Right cardiac atrium (tissue), 5 donors: ENCODE measurements around the gene CRIM1. TPM values are rescaled to one million over a fixed set of nuclear protein-coding genes. Genes with fewer than 3 reads are reported as not detected.

Experiments
- ATAC-seq, 2 donors: fragments of 200-7000 bp; cut with Tn5 transposase; one replicate each; pipeline versions ENCODE4 v1.8.0 to v1.9.1; 2020; ENCODE audit warnings: moderate library complexity in 2 of 2, mild to moderate bottlenecking in 1 of 2
- DNase-seq, 3 donors: peaks; one replicate each; pipeline ENCODE4 v3.0.0-alpha.2; 2020
- H3K27ac ChIP-seq: one replicate; pipeline ENCODE4 v1.5.1; 2013; ENCODE audit warnings: mild to moderate bottlenecking, low read length, control low read depth, moderate library complexity
- H3K27me3 ChIP-seq: one replicate; pipeline ENCODE4 v1.6.1; 2013; ENCODE audit not compliant: control insufficient read depth, insufficient read depth
- H3K4me1 ChIP-seq: one replicate; pipeline ENCODE4 v1.6.1; 2013; ENCODE audit warnings: low read length; ENCODE audit not compliant: control insufficient read depth, insufficient read depth
- H3K4me3 ChIP-seq: one replicate; pipeline ENCODE4 v1.5.1; 2013; ENCODE audit warnings: low read length, control low read depth
- H3K9me3 ChIP-seq: one replicate; pipeline ENCODE4 v1.6.1; 2013; ENCODE audit warnings: low read length; ENCODE audit not compliant: control insufficient read depth
- WGBS: extraction: QIAGEN DNeasy Blood & Tissue Kit; methylation state at CpG from one replicate; pipeline ENCODE4 v1.1.7; 2013; 5-methylcytosine and 5-hydroxymethylcytosine counted together
- intact Hi-C, 4 donors: fragments of 100-400 bp; cut with DNase I; formaldehyde crosslinking; loops; one replicate each; pipeline versions ENCODE4 v1.11.0 to v1.14.0; 2022 to 2023
- polyA plus RNA-seq: library from polyadenylated mRNA; stranded (reverse); fragments of 200-250 nt; gene quantifications from one replicate; pipeline ENCODE4 v1.2.3, GENCODE V29; 2013
- total RNA-seq, 4 donors: library from RNA; stranded (reverse); fragmentation: NEBNext Ultra II Directional; extraction: Animal tissue kit (Norgen Biotek cat#: 25700); gene quantifications; one replicate each; pipeline ENCODE4 v1.2.1, GENCODE V29; 2021
- donor health status: healthy with polysubstance abuse.
- donor health status: DM: no; HTN: yes; CAD: no.
- donor health status: DM: no; HTN: no; CAD: no.
- donor health status: DM: no; HTN: yes; CAD: no; lungs with severe emphysema.
- donor health status: DM: yes; HTN: yes; CAD: no.

Gene CRIM1
- total and polyA plus RNA-seq, 5 donors, result 10.5 to 34.0 (median 27.7) TPM

DNA sequence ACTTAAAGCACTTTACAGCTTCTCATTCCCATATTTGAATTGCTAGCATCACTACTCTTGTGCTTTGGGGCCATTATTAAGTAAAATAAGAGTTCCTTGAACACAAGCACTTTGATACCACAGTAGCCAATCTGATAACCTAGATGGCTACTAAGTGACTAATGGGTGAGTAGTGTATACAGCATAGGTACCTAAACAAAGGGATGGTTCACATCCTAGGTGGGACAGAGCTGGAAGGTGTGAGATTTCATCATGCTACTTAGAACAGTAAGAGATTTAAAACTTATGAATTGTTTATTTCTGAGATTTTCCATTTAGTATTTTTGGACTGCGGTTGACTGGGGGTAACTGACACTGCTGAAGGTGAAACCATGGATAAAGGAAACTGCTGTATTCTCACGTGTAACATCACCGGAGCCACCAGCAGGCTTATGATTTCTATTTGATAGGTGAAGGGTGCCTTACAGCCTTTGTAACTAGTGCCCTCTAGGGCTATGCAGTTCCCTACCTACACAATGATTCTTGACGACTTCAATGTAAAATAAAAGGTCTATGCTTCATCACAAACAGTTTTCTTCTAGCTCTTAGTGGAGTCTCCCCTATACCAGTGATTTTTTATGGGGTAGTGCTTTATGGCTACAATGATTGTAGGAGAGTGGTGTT, 22.1 kb upstream of the CRIM1 start:
- ATAC-seq (no peak), DNase-seq (no peak)
- Histone ChIP-seq H3K4me3 (no peak overlapping the region), H3K27me3 (no peaks in the 10 kb centered on the region), H3K9me3 (no peaks in the 10 kb centered on the region), H3K27ac (no peak overlapping the region), H3K4me1 (no peaks in the 10 kb centered on the region)
- intact Hi-C loops, result no loop called here
- 59% methylated on average over 4 of the region's 4 CpGs for WGBS

DNA sequence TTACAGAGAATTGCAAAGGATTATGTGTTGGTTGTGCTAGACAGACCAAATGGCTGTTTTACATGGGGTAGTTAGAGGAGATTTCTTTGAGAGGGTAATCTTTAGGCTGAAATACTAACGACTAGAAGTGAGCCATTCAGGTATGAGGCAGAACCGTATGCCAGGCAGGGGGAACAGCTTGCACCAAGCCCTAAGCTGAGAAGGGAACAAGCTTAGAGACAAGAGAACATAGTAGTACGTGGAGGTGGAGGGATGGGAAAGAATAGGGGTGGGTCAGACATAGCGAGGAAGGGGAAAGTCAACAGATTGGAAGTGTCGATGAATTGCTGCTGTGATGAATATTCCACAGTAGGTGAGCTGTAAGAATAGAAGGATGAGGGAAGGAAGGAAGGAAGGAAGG, 20.0 kb upstream of the CRIM1 start:
- no peak overlapping the region for H3K27ac ChIP-seq
- WGBS, result 65% methylated on average over 5 of the region's 5 CpGs
- ATAC-seq (no peak), DNase-seq (no peak)
- no peaks in the 10 kb centered on the region for H3K9me3 ChIP-seq
- H3K4me1 ChIP-seq, result no peaks in the 10 kb centered on the region
- intact Hi-C loops, result no loop called here
- no peaks in the 10 kb centered on the region for H3K27me3 ChIP-seq
- H3K4me3 ChIP-seq, result no peak overlapping the region

DNA sequence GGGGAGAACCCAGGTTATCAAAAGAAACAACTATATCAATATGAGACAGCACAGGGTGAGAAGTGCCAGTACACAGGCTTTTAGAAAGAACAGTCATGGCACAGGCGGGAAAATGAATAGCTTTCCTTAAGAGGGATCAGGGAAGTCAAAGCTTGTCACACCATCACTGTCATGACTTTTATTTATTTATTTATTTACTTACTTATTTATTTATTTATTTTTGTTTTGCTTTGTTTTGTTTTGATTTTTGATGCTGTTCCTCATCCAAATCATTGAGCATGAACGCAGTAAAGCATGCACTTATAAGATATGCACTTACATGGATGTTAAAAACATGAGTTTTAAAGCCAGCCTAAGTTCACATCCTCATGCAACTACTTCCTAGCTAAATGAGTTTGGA, 19.3 kb upstream of the CRIM1 start:
- Histone ChIP-seq H3K27me3 (no peaks in the 10 kb centered on the region), H3K4me1 (no peaks in the 10 kb centered on the region), H3K27ac (no peak overlapping the region), H3K9me3 (no peaks in the 10 kb centered on the region), H3K4me3 (no peak overlapping the region)
- ATAC-seq (no peak), DNase-seq (no peak)
- WGBS, result 87% methylated on average over 2 of the region's 2 CpGs
- intact Hi-C loops, result no loop called here

DNA sequence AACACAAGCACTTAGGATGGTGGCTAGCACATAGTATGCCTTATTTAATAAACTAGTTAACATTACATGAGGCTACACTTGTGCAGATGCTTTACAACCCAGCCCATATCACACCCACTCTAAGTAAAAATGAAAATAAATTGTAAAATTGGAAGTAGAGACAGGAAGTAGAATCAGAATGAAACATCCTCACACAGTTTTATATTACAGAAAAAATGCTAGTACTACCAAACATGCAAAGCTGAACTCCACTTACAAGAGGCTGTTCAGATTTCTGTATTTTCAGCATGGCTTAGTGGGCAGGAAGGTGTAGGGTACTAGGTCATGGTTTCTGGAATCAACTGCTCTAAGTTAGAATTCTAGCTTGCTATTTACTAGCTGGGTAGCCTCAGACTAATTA, 18.2 kb upstream of the CRIM1 start:
- no peaks in the 10 kb centered on the region for H3K27me3 ChIP-seq
- no peaks in the 10 kb centered on the region for H3K9me3 ChIP-seq
- DNase-seq (no peak), ATAC-seq (no peak)
- no peak overlapping the region for H3K27ac ChIP-seq
- intact Hi-C loops, result no loop called here
- H3K4me1 ChIP-seq, result no peaks in the 10 kb centered on the region
- no peak overlapping the region for H3K4me3 ChIP-seq

DNA sequence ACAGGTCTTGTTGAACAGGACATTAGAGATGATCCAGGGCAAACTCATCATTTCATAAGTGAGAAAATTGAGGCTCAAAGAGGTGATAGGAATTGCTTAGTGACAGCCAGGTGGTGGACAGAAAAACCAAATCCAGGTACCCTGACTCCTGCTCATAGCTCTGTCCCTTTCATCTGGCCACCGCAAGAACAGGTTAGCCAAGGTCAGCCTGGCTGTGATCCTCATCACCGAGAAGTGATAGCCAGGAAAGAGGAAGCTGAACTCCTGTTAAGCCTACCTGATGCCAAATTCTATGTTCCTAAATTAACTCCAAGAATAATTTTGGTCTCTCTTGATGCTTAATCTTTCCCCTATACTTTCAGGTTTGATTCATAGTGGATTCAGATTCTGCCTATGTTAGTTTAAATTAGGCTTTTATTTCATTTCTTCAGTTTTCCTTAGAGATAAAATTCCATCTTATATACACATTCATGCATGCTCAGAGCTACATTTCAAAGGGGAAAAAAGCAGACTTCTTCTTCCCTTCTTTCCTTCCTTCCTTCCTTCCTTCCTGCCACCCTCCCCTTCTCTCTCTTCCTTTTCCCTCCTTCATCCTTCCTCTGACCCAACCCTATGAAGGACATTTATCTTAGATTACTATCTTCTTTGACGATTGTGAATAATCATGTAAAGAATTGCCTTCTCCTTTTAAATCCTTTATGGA, 17.3 kb upstream of the CRIM1 start:
- ATAC-seq, result no peak
- Histone ChIP-seq H3K4me3 (no peak overlapping the region), H3K27ac (no peak overlapping the region), H3K4me1 (no peaks in the 10 kb centered on the region), H3K9me3 (no peaks in the 10 kb centered on the region), H3K27me3 (no peaks in the 10 kb centered on the region)
- no peak for DNase-seq
- intact Hi-C loops, result no loop called here
- 33% methylated on average over 3 of the region's 3 CpGs for WGBS

DNA sequence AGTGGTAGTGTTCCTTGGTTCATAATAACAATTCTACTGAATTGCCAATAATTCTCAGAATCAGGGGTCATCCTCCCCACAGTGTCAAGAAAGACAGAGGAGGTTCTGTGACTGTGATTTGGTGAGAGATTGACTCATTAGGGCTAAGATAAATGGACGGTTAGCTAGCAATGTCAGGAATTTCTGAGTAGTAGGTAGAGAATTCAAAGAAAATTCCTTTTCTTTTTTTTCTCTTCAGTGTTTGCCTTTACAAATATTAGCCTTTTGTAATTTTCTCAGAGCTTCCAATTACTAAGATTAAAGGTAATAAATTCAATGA, 16.8 kb upstream of the CRIM1 start:
- H3K9me3 ChIP-seq, result no peaks in the 10 kb centered on the region
- 45% methylated on average over 1 of the region's 1 CpG for WGBS
- ATAC-seq (no peak), DNase-seq (no peak)
- H3K27ac ChIP-seq, result no peak overlapping the region
- no peaks in the 10 kb centered on the region for H3K27me3 ChIP-seq
- intact Hi-C loops, result no loop called here
- no peaks in the 10 kb centered on the region for H3K4me1 ChIP-seq
- H3K4me3 ChIP-seq, result no peak overlapping the region

DNA sequence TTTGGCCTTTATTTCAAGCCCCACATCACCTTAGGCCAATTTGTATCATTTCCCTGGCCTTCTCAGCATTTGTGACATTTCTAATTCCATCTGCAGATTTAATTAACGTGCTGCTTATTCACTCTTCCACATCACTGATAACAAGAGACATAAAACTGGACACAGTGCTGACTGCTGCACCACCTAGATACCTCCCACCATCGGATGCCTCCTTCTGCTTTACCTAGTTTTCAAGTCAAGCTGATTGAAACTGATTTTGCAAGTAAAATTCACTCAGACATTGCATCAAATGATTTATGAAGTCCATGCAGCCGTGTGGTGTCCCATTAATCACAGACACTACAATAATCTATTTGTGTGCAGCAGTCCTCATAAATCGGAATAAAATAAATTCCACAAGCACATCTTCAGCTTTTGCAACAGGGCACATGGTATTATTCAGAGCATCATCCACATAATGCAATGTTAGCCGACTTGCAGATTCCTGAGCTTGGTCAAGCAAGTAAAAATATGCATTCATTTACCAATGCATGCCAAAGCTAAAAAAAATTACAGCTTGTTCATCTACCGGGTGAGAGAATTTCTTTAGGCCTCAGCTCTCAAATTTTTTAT, 15.9 kb upstream of the CRIM1 start:
- no peaks in the 10 kb centered on the region for H3K9me3 ChIP-seq
- no peaks in the 10 kb centered on the region for H3K4me1 ChIP-seq
- H3K27ac ChIP-seq, result no peak overlapping the region
- intact Hi-C loops, result no loop called here
- H3K4me3 ChIP-seq, result no peak overlapping the region
- ATAC-seq, result no peak
- WGBS, result 72% methylated on average over 6 of the region's 6 CpGs
- DNase-seq, result no peak
- H3K27me3 ChIP-seq, result no peaks in the 10 kb centered on the region

GRCh38 chr2:36343606-36344005, 12.0 kb upstream of the CRIM1 start:
- Histone ChIP-seq H3K27ac (no peak overlapping the region), H3K4me3 (no peak overlapping the region), H3K9me3 (no peaks in the 10 kb centered on the region), H3K4me1 (no peaks in the 10 kb centered on the region), H3K27me3 (no peaks in the 10 kb centered on the region)
- ATAC-seq, result no peak
- intact Hi-C loops, result no loop called here
- DNase-seq, result no peak
- 77% methylated on average over 3 of the region's 3 CpGs for WGBS

- no peak for ATAC-seq
- intact Hi-C loops, result no loop called here
- DNase-seq, result no peak
- Histone ChIP-seq H3K27me3 (no peaks in the 10 kb centered on the region), H3K4me3 (no peak overlapping the region), H3K27ac (no peak overlapping the region), H3K4me1 (no peaks in the 10 kb centered on the region), H3K9me3 (no peaks in the 10 kb centered on the region)
- WGBS, result 62% methylated on average over 2 of the region's 2 CpGs
Observed at GRCh38 chr2:36348721-36349120, 6.9 kb upstream of the CRIM1 start.

DNA sequence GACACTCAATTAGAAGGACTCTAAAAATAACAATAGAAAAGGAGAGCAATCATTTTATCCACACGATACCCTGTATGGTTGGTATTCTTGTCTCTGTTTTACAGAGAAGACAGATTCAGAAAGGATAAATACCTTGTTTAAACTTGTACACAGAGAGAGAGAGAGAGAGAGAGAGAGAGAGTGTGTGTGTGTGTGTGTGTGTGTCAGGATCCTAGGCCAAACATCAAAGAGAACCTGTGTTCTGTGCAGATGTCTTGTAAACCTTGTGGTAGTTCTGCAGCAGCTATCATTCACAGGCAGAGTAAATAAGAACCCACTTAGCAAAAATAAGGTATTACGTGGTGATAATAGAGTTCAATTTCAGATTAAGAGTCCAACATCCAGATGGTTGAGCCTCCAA, 4.3 kb upstream of the CRIM1 start:
- intact Hi-C loops, result loop anchor here (2.0 to 10.0 kb wide), 7 partner anchors 104 to 436 kb away; no protein-coding TSS in a partner anchor
- ATAC-seq, result no peak
- no peaks in the 10 kb centered on the region for H3K27me3 ChIP-seq
- WGBS, result 89% methylated on average over 2 of the region's 2 CpGs
- DNase-seq, result no peak
- H3K4me1 ChIP-seq, result no peaks in the 10 kb centered on the region
- H3K9me3 ChIP-seq, result no peaks in the 10 kb centered on the region
- no peak overlapping the region for H3K27ac ChIP-seq
- H3K4me3 ChIP-seq, result no peak overlapping the region

GRCh38 chr2:36351736-36352349, 3.7 kb upstream of the CRIM1 start:
- H3K27ac ChIP-seq, result no peak overlapping the region
- no peaks in the 10 kb centered on the region for H3K4me1 ChIP-seq
- WGBS, result 21% methylated on average over 10 of the region's 10 CpGs
- ATAC-seq (no peak), DNase-seq (no peak)
- H3K9me3 ChIP-seq, result no peaks in the 10 kb centered on the region
- intact Hi-C loops, result loop anchor here (2.0 to 10.0 kb wide), 7 partner anchors 103 to 435 kb away; no protein-coding TSS in a partner anchor
- H3K4me3 ChIP-seq, result no peak overlapping the region
- no peaks in the 10 kb centered on the region for H3K27me3 ChIP-seq
